H1 (cell line): Measurements from ENCODE around the gene ELOVL6.

Experiments
- CEBPB ChIP-seq: IDR thresholded peaks from 2 replicates; pipeline ENCODE4 v1.6.1; 2012; ENCODE audit warnings: low read depth, low read length
- CTCF ChIP-seq, 3 experiments: IDR thresholded peaks; 1 replicate in 2 of 3; 2 replicates in 1 of 3; pipeline versions ENCODE4 v1.5.1 to v1.6.1; 2011; ENCODE audit warnings: low read length in 3 of 3, mild to moderate bottlenecking in 3 of 3, inconsistent platforms in 2 of 3, low read depth in 1 of 3, moderate library complexity in 1 of 3; ENCODE audit not compliant: insufficient read depth in 1 of 3; ENCODE audit errors: control extremely low read depth in 1 of 3
- GTF2F1 ChIP-seq: IDR thresholded peaks from 2 replicates; pipeline ENCODE4 v1.6.1; 2012; ENCODE audit warnings: low read depth, low read length, improper control_type of control experiment, borderline replicate concordance
- JUN ChIP-seq: IDR thresholded peaks from 2 replicates; pipeline ENCODE4 v1.6.1; 2011; ENCODE audit warnings: low read depth, mild to moderate bottlenecking, improper control_type of control experiment, low read length
- NRF1 ChIP-seq: IDR thresholded peaks from 2 replicates; pipeline ENCODE4 v1.6.1; 2011; ENCODE audit warnings: mild to moderate bottlenecking, low read depth, low read length, improper control_type of control experiment
- POLR2A ChIP-seq, 2 experiments: IDR thresholded peaks; 1 replicate in 1 of 2; 2 replicates in 1 of 2; pipeline ENCODE4 v1.6.1; 2011; ENCODE audit warnings: low read depth in 2 of 2, low read length in 2 of 2, mild to moderate bottlenecking in 2 of 2; ENCODE audit errors: control extremely low read depth in 1 of 2
- POLR2AphosphoS5 ChIP-seq: IDR thresholded peaks from 2 replicates; pipeline ENCODE4 v1.6.1; 2011; ENCODE audit warnings: low read depth, low read length
- RFX5 ChIP-seq: IDR thresholded peaks from 2 replicates; pipeline ENCODE4 v1.6.1; 2011; ENCODE audit warnings: low read depth, low read length, improper control_type of control experiment, borderline replicate concordance
- SIN3A ChIP-seq, 2 experiments: IDR thresholded peaks in 1 of 2; conservative IDR thresholded peaks in 1 of 2; 2 replicates each; pipeline ENCODE4 v1.6.1; 2011 to 2012; ENCODE audit warnings: low read length in 2 of 2, improper control_type of control experiment in 1 of 2, low read depth in 1 of 2, mild to moderate bottlenecking in 1 of 2
- SP1 ChIP-seq: IDR thresholded peaks from 2 replicates; pipeline ENCODE4 v1.6.1; 2011; ENCODE audit warnings: low read depth, low read length

GRCh38 chr4:110109455-110109854 lies 89.0 kb downstream of the ELOVL6 start:
- TF ChIP-seq GTF2F1 (no peak), RFX5 (no peak), POLR2AphosphoS5 (no peak), CTCF (IDR thresholded peaks at IDR 0.05; ENCODE audit: control extremely low read depth in 1 of 3, insufficient read depth in 1 of 3, low read depth in 1 of 3, low read length in 3 of 3) (no peak), CEBPB (no peak), POLR2A (IDR thresholded peaks at IDR 0.05; ENCODE audit: control extremely low read depth in 1 of 2, low read depth in 2 of 2, low read length in 2 of 2) (no peak), NRF1 (no peak), JUN (no peak), SP1 (no peak), SIN3A (conservative IDR thresholded peaks at IDR 0.05 in 1 of 2, IDR thresholded peaks at IDR 0.05 in 1 of 2; ENCODE audit: low read depth in 1 of 2, low read length in 2 of 2) (no peak)
